ENCODE measurements around the gene SLC35G1.

DNA sequence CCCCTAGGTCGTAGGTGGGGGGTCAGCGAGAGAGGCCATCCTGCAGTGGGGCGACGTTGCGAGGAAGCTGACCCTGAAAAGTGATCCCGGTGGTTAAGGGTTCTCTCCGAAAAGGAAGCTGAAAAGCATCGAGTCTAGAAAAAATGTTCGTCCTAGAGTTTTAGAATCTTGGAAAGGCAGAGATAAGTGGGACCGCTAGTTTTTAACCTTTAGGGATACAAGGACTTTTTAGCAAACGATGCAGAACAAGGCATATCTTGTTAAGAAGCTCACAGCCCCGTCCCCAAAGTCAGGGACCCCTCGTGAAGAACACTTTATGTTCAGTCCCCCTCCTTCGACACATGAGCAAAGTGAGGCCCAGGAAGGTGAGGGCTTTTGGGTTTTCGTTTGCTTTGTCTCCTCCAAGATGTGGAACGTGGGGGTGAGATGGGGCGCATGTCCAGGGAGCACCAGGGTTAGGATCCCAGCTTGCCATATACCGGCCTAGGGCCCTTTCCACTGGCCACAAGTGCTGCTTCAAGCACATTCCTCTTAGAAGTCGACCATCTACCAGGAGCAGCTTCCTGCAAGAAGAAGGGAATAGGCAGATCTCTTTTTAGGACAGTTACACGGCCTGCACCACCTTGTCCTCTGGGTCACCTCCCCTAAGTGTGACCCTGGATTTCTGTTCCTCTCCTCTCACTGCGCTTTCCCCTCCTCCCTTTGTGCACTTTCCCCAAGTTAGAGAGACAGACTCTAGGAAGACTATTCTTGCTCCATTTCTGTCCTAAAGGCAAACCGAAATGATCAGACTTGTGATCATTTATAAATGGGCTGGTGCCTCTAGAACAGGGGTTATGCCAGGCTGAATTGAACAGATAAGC is 969 bp downstream of the SLC35G1 start:
- TF ChIP-seq POLR2A (IDR thresholded peaks at IDR 0.05): no peak
- TF ChIP-seq, protein P1, sequence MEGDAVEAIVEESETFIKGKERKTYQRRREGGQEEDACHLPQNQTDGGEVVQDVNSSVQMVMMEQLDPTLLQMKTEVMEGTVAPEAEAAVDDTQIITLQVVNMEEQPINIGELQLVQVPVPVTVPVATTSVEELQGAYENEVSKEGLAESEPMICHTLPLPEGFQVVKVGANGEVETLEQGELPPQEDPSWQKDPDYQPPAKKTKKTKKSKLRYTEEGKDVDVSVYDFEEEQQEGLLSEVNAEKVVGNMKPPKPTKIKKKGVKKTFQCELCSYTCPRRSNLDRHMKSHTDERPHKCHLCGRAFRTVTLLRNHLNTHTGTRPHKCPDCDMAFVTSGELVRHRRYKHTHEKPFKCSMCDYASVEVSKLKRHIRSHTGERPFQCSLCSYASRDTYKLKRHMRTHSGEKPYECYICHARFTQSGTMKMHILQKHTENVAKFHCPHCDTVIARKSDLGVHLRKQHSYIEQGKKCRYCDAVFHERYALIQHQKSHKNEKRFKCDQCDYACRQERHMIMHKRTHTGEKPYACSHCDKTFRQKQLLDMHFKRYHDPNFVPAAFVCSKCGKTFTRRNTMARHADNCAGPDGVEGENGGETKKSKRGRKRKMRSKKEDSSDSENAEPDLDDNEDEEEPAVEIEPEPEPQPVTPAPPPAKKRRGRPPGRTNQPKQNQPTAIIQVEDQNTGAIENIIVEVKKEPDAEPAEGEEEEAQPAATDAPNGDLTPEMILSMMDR (IDR thresholded peaks at IDR 0.05): no peak
